Stimulated activated CD8-positive, alpha-beta memory T cell treated with anti-CD3 and anti-CD28 coated beads, Interleukin-2, amount 100 ng/mL, for 1 hour (primary cell): ENCODE results near the gene NCK2.

Experiments used
- DNase-seq, 2 donors: peaks; one replicate each; pipeline ENCODE4 v3.0.0-alpha.2; 2020; ENCODE audit warnings: low read depth in 2 of 2

Gene NCK2

DNA sequence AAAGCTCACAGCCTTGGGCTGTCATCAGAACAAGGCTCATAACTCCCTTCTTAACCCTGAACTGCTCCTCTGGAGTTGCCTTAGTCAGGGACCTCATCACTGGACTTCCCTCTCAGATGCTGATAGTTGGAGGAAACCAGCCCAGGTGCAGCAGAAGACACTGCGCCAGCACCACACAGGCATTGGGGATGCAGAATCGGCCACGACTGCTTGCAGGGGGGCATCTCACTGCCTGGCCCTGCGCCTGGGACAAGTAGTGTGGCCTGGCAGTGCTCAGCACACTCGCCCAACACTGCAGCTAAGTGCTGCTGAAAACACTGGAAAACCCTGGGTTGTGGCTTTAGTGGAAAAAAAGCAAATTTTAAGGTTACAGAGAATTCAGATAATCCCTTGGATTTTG is 68.7 kb downstream of the NCK2 start:
- no peak for DNase-seq

DNA sequence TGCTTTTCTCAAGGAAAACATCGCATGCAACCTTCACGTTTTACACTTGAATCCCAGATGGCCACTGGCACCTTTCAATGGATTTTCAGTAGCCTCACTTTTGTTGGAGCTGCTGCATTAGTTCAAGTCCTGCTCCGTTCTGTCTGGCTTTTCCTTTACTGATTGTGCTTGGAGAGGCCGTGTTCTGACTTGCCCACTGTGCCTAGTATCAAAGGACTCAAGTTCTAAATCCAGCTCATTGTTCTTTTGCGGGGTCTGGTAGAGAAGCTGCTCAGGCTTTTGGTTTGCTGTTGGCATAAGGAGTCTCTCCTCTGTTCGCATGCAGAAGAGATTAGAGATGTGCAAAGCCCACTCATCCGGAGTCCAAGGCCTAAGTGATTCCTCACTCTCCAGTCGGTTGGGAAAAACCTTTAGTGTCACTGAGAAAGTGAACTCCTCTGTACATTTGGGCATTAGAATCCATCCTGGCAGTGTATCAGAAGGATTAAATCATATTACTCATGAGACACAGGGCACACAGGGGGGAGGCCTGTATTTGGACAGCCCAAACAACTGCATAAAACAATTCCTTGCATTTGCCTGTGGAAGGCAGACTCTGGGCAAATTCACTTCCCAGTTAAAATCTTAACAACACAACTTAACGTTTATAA is 69.7 kb downstream of the NCK2 start:
- DNase-seq = no peak

GRCh38 chr2:105815401-105815800 is 70.7 kb downstream of the NCK2 start:
- no peak for DNase-seq

GRCh38 chr2:105820151-105820550 is 75.4 kb downstream of the NCK2 start:
- no peak for DNase-seq

- no peak for DNase-seq
These were observed 76.0 kb downstream of the NCK2 start for GRCh38 chr2:105820691-105821090.

DNA sequence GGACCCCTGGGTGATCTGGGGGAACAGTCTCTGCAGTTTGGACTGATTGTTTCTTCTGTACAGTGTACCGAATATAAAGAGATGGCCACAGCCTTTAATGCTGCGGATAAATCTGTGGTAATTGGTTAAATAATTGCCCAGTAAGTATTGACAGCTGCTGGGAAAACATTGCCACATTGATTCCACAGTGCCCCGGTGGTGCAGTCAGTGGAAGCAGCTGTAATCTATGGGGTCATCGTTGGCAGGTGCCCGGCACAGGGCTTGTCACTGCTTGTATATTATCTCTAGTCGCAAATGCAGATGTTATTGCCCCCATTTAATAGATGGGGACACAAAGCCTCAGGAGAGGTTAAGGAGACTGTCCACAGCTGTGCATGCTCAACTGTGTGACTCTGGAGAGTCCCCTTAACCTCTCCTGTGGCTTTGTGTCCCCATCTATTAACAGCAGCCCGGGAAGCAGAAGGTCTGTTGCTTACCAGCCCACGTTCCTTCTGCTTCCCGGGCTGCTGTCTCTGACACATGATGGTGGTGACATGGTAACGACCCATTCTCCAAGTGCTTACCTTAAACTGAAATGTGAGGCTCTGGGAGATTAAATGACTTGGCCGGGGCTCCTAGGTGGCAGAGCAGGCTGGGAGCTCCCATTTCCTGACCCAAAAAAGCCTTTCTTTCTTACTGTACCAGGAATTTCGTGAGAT is 76.9 kb downstream of the NCK2 start:
- no peak for DNase-seq

- no peak for DNase-seq
These were observed 77.5 kb downstream of the NCK2 start for GRCh38 chr2:105822186-105822585.

DNA sequence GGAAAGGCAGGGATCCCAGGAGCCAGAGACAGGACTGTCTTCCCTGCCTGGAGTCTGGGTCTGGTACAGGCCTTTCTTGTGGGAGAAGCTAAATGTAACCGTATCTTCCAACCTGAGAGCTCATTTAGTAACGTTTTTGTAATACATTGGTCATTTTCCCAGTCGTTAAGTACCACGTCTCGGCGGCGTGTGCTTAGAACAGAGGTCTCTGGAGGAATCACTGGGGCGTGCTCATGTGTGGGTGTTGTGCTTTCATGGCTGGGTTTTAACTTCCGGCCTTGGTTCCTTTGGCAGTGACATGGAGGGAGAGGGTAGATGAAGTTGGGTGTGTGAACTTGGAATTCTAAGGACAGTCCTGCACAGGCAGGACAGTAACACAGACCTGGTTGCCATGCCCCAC is 79.7 kb downstream of the NCK2 start:
- no peak for DNase-seq

GRCh38 chr2:105827351-105828096 is 82.8 kb downstream of the NCK2 start:
- DNase-seq = no peak

- DNase-seq = no peak
These were observed 83.8 kb downstream of the NCK2 start for GRCh38 chr2:105828558-105828957.

DNA sequence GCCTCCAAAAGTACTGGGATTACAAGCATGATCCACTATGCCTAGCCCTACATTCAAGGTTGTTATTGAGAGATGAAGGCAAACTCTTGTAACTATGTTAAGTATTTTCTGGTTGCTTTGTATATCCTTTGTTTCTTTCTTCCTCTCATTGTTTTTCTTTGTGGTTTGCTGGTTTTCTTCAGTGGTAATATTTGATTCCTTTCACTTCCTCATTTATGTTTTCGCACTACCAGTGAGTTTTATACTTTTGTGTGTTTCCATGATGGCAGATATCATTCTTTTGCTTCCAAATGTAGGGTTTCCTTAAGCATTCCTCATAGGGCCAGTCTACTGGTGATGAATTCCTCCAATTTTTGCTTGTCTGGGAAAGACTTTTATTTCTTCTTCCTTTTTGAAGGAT is 90.2 kb downstream of the NCK2 start:
- DNase-seq = no peak

DNA sequence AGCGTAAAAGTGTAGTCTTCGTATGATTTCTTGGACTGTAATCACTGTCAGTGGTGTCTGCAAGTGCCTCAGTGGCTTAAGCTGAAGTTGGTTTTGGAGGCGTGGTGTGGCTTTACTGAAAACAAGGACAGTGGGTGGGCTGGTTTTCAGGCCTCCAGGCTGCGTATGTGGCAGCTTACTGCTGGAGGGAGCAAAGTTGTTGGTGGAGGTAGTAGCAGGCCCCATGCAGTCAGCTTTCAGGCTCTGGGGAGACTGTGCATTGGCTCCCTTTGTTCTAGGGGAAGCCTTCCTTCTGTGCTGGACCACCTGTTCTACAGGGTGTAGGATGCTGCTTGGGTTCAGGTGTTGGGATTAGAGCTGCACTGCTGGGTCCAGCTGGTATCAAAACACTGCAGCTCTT is 91.6 kb downstream of the NCK2 start:
- DNase-seq = no peak

GRCh38 chr2:105836840-105837692 is 92.4 kb downstream of the NCK2 start:
- DNase-seq = no peak

GRCh38 chr2:105839793-105840192 is 95.1 kb downstream of the NCK2 start:
- DNase-seq = no peak

DNA sequence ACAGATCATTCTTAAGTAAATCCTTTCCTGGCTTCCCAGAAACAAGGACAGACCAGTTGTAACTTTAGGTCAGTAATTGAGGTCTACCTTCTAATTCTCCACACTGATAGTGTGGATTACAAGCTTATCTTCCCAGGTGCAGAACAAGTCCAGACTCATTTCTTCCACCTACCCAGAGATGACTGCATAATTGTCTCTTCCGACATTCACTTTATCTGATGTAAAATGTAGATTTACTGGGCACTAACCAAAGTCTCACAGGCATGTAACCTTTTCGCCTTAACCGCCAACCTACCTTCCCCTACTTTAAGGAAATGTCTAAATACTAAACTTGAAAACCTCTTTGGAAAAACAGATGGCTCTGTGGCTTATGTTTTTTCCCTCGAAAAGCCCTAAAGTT is 96.2 kb downstream of the NCK2 start:
- no peak for DNase-seq

- DNase-seq = no peak
These were observed 96.8 kb downstream of the NCK2 start for GRCh38 chr2:105841551-105841950.

GRCh38 chr2:105842555-105842954 is 97.8 kb downstream of the NCK2 start:
- no peak for DNase-seq

DNA sequence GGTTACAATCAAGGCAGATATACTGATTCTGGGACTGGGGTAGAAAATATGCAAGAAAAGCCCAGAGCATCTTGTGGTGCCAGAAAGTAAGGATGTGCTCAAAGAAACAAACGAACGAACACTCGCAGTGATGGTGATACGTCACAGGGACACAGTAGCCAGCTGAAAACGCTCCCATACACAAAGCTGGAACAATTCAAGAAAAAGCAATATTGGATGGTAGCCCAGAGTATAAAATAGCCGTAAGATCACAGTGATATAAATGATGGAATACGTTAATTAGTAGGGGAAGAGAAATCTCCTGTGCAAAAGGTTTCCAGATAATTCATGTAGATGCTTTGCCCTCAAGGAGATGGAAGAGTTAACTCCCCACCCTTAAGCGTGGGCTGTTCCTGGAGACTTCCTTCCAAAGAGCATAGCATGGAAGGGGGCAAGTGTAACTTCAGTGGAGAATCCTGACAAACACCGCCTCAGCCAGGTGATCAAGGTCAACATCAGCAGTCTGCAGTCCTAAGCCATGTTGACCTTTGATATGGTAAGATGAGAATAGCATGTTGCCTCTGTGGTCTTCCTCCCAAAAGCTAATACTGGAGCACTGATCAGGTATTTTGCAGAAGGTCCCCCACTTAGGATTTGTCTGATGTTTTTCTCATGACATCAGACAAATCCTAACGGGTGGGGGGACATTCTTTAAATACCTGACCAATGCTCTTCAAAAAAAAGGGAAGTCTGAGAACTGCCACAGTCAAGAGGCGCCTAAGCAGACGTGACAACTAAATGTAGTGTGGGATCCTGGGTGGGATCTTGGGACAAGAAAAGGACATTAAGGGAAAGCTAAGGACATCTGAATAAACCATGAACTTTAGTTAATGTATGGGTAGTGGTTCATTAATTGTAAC is 99.0 kb downstream of the NCK2 start:
- no peak for DNase-seq

DNA sequence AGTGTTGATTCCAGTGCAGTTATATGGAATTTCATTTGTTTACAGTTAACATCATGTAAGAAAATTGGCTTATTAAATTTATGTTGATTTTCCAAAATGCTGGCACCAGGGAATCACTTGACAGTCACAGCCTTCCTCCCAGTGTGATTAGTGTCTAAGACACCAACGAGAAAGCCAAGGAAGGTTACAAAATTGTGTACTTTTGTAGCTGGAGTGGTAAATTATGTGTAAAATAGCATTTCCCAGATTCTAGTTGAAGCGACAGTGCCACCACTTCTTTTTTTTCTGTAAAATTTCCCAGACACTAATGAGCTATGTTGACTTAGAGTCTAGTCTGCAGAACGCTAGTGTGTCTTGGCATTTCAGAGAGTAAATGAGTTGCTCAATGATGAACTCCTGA is 101.3 kb downstream of the NCK2 start:
- DNase-seq = no peak

DNA sequence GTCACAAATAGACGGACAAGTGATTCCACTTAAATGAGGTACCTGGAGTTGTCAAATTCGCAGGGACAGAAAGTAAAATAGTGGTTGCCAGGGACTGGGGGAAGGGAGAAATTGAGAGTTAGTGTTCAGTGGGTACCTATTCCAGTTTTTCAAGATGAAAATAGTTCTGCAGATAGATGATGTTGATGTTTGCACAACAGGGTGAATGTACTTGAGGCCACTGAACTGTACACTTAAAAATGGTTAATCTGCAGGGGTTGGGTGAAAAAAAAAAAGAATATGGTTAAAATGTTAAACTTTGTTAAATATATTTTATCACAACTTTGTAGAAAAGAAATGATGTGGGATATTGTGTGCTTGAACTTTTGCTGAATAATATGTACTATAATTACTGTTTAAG is 102.3 kb downstream of the NCK2 start:
- DNase-seq = no peak

GRCh38 chr2:105848367-105848766 is 103.7 kb downstream of the NCK2 start:
- DNase-seq = no peak
